SK-N-SH (cell line): ENCODE data around the gene ARHGAP10. TPM values are rescaled to one million over a fixed set of nuclear protein-coding genes. Genes with fewer than 3 reads are reported as not detected.

Source experiments
- CTCF ChIA-PET: fragments of 300-600, 350-600 bp; formaldehyde crosslinking; extraction: SDS; loops from one replicate; lab custom pipeline; 2021; lab: Yijun Ruan, JAX
- POLR2A ChIA-PET: fragments of 350-600 bp; sonication (Branson Sonifier 250); formaldehyde crosslinking; extraction: SDS; loops from one replicate; lab custom pipeline; 2020; ENCODE audit warnings: antibody characterized with exemption, inconsistent platforms; lab: Yijun Ruan, JAX
- DNase-seq: peaks from one replicate; pipeline ENCODE4 v3.0.0; 2012
- H2AFZ ChIP-seq: fragments of 200-600 bp; sonication (generic); 2 replicates; pipeline ENCODE4 v1.8.1; 2016; ENCODE audit warnings: antibody characterized with exemption, mild to moderate bottlenecking, low read depth
- H3F3A ChIP-seq: fragments of 200-600 bp; sonication (generic); replicated peaks from 2 replicates; pipeline ENCODE3; 2016; ENCODE audit warnings: antibody characterized with exemption, mild to moderate bottlenecking; ENCODE audit not compliant: insufficient read depth
- H3K27ac ChIP-seq, 2 experiments: fragments of 200-500 bp in 1 of 2; fragments of 200-600 bp in 1 of 2; sonication (Bioruptor generic) in 1 of 2; sonication (generic), shearing (Covaris generic) in 1 of 2; 2 replicates each; pipeline versions ENCODE4 v1.5.1 to v1.6.1; 2014 to 2016; ENCODE audit warnings: low read depth in 2 of 2, inconsistent platforms in 1 of 2, low read length in 1 of 2, mild to moderate bottlenecking in 1 of 2, mixed read lengths in 1 of 2
- H3K27me3 ChIP-seq: fragments of 200-600 bp; sonication (generic), shearing (Covaris generic); 2 replicates; pipeline ENCODE4 v1.6.1; 2016; ENCODE audit warnings: mixed run types; ENCODE audit not compliant: insufficient read depth
- H3K36me3 ChIP-seq, 2 experiments: fragments of 200-500 bp in 1 of 2; fragments of 200-600 bp in 1 of 2; sonication (Bioruptor generic) in 1 of 2; sonication (generic) in 1 of 2; replicated peaks in 1 of 2; 2 replicates each; pipeline versions ENCODE3 to v1.5.1; 2014 to 2016; ENCODE audit warnings: low read length in 1 of 2, mild to moderate bottlenecking in 1 of 2; ENCODE audit not compliant: insufficient read depth in 2 of 2, control insufficient read depth in 1 of 2
- H3K4me1 ChIP-seq, 2 experiments: fragments of 200-500 bp in 1 of 2; fragments of 200-600 bp in 1 of 2; sonication (Bioruptor generic) in 1 of 2; sonication (generic), shearing (Covaris generic) in 1 of 2; 2 replicates each; pipeline versions ENCODE4 v1.5.1 to v1.6.1; 2014 to 2016; ENCODE audit warnings: low read depth in 1 of 2, low read length in 1 of 2, mixed run types in 1 of 2; ENCODE audit not compliant: insufficient read depth in 2 of 2, control insufficient read depth in 1 of 2
- H3K4me2 ChIP-seq: fragments of 200-600 bp; sonication (generic), shearing (Covaris generic); 2 replicates; pipeline ENCODE4 v1.6.1; 2017; ENCODE audit warnings: mixed run types
- H3K4me3 ChIP-seq, 2 experiments: fragments of 200-500 bp in 1 of 2; fragments of 200-600 bp in 1 of 2; sonication (Bioruptor generic) in 1 of 2; sonication (generic), shearing (Covaris generic) in 1 of 2; 2 replicates each; pipeline versions ENCODE4 v1.5.1 to v1.8.1; 2014 to 2016; ENCODE audit warnings: low read depth in 2 of 2, inconsistent platforms in 1 of 2, low read length in 1 of 2, mild to moderate bottlenecking in 1 of 2, mixed read lengths in 1 of 2, moderate library complexity in 1 of 2
- H3K79me2 ChIP-seq: fragments of 200-600 bp; sonication (generic); 2 replicates; pipeline ENCODE4 v1.8.1; 2017; ENCODE audit warnings: mild to moderate bottlenecking; ENCODE audit not compliant: insufficient read depth
- H3K9ac ChIP-seq: fragments of 200-600 bp; sonication (generic); 2 replicates; pipeline ENCODE4 v1.6.1; 2017; ENCODE audit warnings: mixed run types
- H3K9me2 ChIP-seq: fragments of 200-600 bp; sonication (generic); 2 replicates; pipeline ENCODE4 v1.6.1; 2017; ENCODE audit warnings: mixed run types
- H3K9me3 ChIP-seq: fragments of 200-600 bp; sonication (generic); 2 replicates; pipeline ENCODE4 v1.6.1; 2017; ENCODE audit warnings: mixed run types, mild to moderate bottlenecking, moderate library complexity
- H4K20me1 ChIP-seq: fragments of 200-600 bp; sonication (generic); 2 replicates; pipeline ENCODE4 v1.6.1; 2017; ENCODE audit warnings: mild to moderate bottlenecking, mixed run types; ENCODE audit not compliant: insufficient read depth
- CHD2 ChIP-seq: fragments of 150-350 bp; IDR thresholded peaks from 2 replicates; pipeline ENCODE4 v1.6.1; 2018; ENCODE audit warnings: low read length; ENCODE audit not compliant: partially characterized antibody
- CTCF ChIP-seq: fragments of 200-600 bp; sonication (generic); IDR thresholded peaks from 2 replicates; pipeline ENCODE4 v1.6.1; 2017; ENCODE audit warnings: antibody characterized with exemption, mild to moderate bottlenecking, moderate library complexity
- EP300 ChIP-seq, 2 experiments: IDR thresholded peaks; 2 replicates each; pipeline versions ENCODE4 v1.4.0 to v1.6.1; 2012; ENCODE audit warnings: borderline replicate concordance in 1 of 2, low read depth in 1 of 2, low read length in 1 of 2
- FOSL2 ChIP-seq: IDR thresholded peaks from 2 replicates; pipeline ENCODE4 v1.4.0; 2012; ENCODE audit warnings: low read depth, mild to moderate bottlenecking, moderate library complexity, borderline replicate concordance
- FOXM1 ChIP-seq: IDR thresholded peaks from 2 replicates; pipeline ENCODE4 v1.4.0; 2012; ENCODE audit warnings: low read depth, mild to moderate bottlenecking
- GATA2 ChIP-seq: sonication (generic); formaldehyde crosslinking; IDR thresholded peaks from 2 replicates; pipeline ENCODE4 v1.5.0; 2020; ENCODE audit warnings: mild to moderate bottlenecking, missing genetic modification reagents
- MXI1 ChIP-seq: IDR thresholded peaks from 2 replicates; pipeline ENCODE4 v1.6.1; 2012; ENCODE audit warnings: mild to moderate bottlenecking, low read depth, low read length, improper control_type of control experiment
- NRF1 ChIP-seq: IDR thresholded peaks from 2 replicates; pipeline ENCODE4 v1.6.1; 2012; ENCODE audit warnings: low read depth, mild to moderate bottlenecking, low read length
- PBX3 ChIP-seq: IDR thresholded peaks from 2 replicates; pipeline ENCODE4; 2012
- RFX5 ChIP-seq: IDR thresholded peaks from 2 replicates; pipeline ENCODE4 v1.6.1; 2012; ENCODE audit warnings: mild to moderate bottlenecking, improper control_type of control experiment, low read length
- RXRA ChIP-seq: IDR thresholded peaks from 2 replicates; pipeline ENCODE4 v1.4.0; 2012; ENCODE audit warnings: low read depth, mild to moderate bottlenecking, borderline replicate concordance
- TAF1 ChIP-seq: IDR thresholded peaks from 2 replicates; pipeline ENCODE4 v1.6.1; 2012; ENCODE audit warnings: low read depth, mild to moderate bottlenecking, low read length, moderate library complexity, borderline replicate concordance
- TEAD4 ChIP-seq: IDR thresholded peaks from 2 replicates; pipeline ENCODE4 v1.4.0; 2012; ENCODE audit warnings: mild to moderate bottlenecking, borderline replicate concordance; ENCODE audit not compliant: insufficient read depth
- USF2 ChIP-seq: fragments of 150-350 bp; IDR thresholded peaks from 2 replicates; pipeline ENCODE4 v1.6.1; 2017; ENCODE audit warnings: antibody characterized with exemption, low read length, low read depth, borderline replicate concordance
- ZBTB33 ChIP-seq: IDR thresholded peaks from 2 replicates; pipeline ENCODE4 v1.4.0; 2012; ENCODE audit warnings: low read depth, borderline replicate concordance
- WGBS: methylation state at CpG from one replicate; pipeline ENCODE4 v1.1.6; 2017; ENCODE audit warnings: low lambda C conversion rate; 5-methylcytosine and 5-hydroxymethylcytosine counted together
- polyA plus RNA-seq, 3 experiments: library from polyadenylated mRNA; depleted of rRNA; stranded (reverse); fragments of >200 nt; gene quantifications; 2 replicates each; pipeline ENCODE4 v1.2.3, GENCODE V29; 2012

Gene ARHGAP10
- polyA plus RNA-seq, 1 of the 3 experiments (the other 2 are of a cell fraction), result 15.1 TPM

GRCh38 chr4:148101790-148102189 is 369.9 kb downstream of the ARHGAP10 start:
- Histone ChIP-seq H3K4me2 (no peak overlapping the region), H3F3A (no peaks in the 10 kb centered on the region), H2AFZ (no peak overlapping the region), H4K20me1 (no peaks in the 10 kb centered on the region), H3K9me3 (no peaks in the 10 kb centered on the region), H3K27ac (no peak overlapping the region), H3K27me3 (no peaks in the 10 kb centered on the region), H3K36me3 (no peaks in the 10 kb centered on the region), H3K9me2 (no peaks in the 10 kb centered on the region), H3K9ac (no peak overlapping the region), H3K4me3 (no peak overlapping the region), H3K4me1 (no peaks in the 10 kb centered on the region), H3K79me2 (no peaks in the 10 kb centered on the region)
- TF ChIP-seq RXRA, result no peak
- TF ChIP-seq RFX5, result no peak
- TF ChIP-seq GATA2, result no peak
- no peak for TF ChIP-seq EP300 (IDR thresholded peaks at IDR 0.05; ENCODE audit: borderline replicate concordance in 1 of 2, low read depth in 1 of 2, low read length in 1 of 2)
- no peak for TF ChIP-seq TAF1
- TF ChIP-seq ZBTB33, result no peak
- no peak for TF ChIP-seq USF2
- no peak for TF ChIP-seq CTCF
- TF ChIP-seq FOXM1, result no peak
- TF ChIP-seq NRF1, result no peak
- no peak for TF ChIP-seq FOSL2
- TF ChIP-seq PBX3, result no peak
- TF ChIP-seq TEAD4, result no peak
- TF ChIP-seq CHD2, result no peak
- TF ChIP-seq MXI1, result no peak
- WGBS, result 63% methylated on average over 4 of the region's 4 CpGs
- CTCF ChIA-PET, result interaction anchor here (0.8 kb wide), 1 partner anchor 9 kb away, joined by 3 read pairs; no protein-coding TSS in a partner anchor
- POLR2A ChIA-PET, result no interaction called here
- DNase-seq, result no peak
